Pericardium fibroblast (primary cell): ENCODE measurements around the gene FOXF2. TPM values are rescaled to one million over a fixed set of nuclear protein-coding genes. Genes with fewer than 3 reads are reported as not detected.

Experiments used
- total RNA-seq: library from RNA; depleted of rRNA; stranded (reverse); fragments of >200 nt; gene quantifications from 2 replicates; pipeline ENCODE4 v1.2.3, GENCODE V29; 2015

The FOXF2 gene
- 0.82 and 4.5 TPM in 2 replicates for total RNA-seq

DNA sequence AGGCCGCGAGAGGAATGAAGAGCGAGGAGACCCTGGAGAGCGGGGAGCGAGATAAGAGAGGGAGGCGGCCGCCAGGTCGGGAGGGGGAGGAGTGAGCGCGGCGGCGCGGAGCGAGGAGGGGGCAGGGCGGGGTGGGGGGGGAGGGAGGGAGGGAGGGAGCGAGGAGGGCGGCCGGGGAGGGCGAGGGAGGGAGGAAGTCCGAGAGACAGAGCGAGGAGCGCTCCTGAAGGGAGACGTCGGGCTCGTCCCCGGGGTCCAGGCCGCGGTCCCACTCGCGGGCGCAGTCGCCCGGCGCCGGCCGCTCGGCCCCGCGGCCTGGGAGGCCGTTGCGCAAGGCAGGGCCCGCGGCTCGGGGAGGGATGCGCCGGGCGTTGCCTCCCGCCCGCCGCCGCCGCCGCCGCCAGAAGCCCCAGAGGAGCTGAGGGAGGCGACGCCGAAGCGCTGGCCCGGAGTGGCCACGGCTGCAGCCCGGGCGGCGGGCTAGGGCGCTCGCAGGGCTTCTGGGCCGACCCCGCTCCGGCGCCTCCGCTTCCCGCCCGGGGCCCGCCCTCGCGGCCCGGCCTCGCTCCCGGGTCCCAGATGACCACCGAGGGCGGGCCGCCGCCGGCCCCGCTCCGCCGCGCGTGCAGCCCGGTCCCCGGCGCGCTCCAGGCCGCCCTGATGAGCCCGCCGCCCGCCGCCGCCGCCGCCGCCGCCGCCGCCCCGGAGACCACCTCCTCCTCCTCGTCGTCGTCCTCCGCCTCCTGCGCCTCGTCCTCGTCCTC lies at the start of gene FOXF2:
TSS of gene FOXF2 (plus strand) at position 208 of the 764 bp plus-strand sequence. CDS start at position 580, 372 bp downstream.

Other genes with a start within 250 kb of the FOXF2 start
- not detected in 2 replicates for gene FOXQ1, start 77.5 kb upstream of the FOXF2 start, total RNA-seq
- 5.4 and 7.8 TPM in 2 replicates for gene FOXC1, start 220.3 kb downstream of the FOXF2 start, total RNA-seq